ENCODE data around the gene LRRC36. TPM values are rescaled to one million over a fixed set of nuclear protein-coding genes. Genes with fewer than 3 reads are reported as not detected.

Gene LRRC36
- total RNA-seq, 1 donor from 2014 or later, result 2.1 TPM

GRCh38 chr16:67424261-67424615, 97.6 kb downstream of the LRRC36 start:
- DNase-seq (ENCODE audit: low spot score), result no peak

DNA sequence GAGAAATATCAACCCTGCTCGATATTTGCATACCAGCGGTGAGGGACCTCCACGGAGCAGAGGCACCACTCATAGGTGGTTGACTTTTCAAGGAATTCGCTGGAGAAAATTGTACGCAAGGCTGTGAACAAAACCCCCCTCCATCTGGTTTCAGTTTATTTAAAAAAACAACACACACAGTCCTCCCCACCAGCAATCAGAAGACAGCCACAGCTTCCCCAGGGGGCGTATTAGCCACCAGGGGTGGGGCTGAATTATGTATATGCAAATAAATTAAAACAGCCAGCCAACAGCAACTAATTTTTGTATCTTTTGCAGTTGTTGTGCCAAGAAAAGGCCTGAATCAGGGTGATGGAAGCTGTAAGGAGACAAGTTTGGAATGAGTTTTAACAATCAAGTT, 98.4 kb downstream of the LRRC36 start:
- no peak for DNase-seq (ENCODE audit: low spot score)

GRCh38 chr16:67425580-67425979, 99.0 kb downstream of the LRRC36 start:
- DNase-seq (ENCODE audit: low spot score), result no peak

DNA sequence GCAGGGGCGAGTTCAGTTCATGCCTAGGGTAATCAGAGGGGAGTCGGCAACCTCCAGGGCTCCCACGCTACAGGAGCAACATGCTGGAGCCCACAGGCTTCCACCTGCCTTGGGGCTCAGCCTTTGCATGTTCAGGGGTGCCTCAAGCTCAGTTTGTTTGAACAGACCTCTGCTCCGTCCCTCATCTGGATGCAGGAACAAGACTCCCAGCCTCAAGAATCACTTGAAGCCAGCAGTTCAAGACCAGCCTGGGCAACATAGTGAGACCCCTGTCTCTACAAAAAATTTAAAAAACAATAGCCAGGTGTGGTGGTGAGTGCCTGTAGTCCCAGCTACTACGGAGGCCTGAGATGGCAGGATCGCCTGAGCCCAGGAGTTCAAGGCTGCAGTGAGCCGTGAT, 99.4 kb downstream of the LRRC36 start:
- DNase-seq (ENCODE audit: low spot score), result no peak

DNA sequence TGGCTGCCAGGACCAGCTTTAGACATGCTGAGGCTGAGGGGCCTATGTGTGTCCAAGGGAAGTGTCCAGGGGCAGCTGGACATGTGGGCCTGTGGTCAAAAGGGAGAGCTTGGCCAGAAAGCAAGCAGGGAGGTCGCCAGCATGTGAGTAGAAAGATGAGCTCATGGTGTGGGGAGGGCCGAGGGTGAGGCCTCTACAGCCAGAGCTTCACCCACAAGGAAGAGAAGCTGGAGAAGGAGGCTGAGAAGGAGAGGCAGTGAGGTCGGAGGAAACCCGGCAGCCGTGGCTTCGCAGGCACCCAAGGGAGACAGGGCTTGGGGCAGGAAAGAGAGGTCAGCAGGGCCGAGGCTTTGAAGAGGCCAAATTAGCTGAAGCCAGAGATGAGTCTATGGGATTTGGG, 100.3 kb downstream of the LRRC36 start:
- no peak for DNase-seq (ENCODE audit: low spot score)

GRCh38 chr16:67428146-67428731, 101.6 kb downstream of the LRRC36 start:
- DNase-seq (ENCODE audit: low spot score), result peak; percentile 69

DNA sequence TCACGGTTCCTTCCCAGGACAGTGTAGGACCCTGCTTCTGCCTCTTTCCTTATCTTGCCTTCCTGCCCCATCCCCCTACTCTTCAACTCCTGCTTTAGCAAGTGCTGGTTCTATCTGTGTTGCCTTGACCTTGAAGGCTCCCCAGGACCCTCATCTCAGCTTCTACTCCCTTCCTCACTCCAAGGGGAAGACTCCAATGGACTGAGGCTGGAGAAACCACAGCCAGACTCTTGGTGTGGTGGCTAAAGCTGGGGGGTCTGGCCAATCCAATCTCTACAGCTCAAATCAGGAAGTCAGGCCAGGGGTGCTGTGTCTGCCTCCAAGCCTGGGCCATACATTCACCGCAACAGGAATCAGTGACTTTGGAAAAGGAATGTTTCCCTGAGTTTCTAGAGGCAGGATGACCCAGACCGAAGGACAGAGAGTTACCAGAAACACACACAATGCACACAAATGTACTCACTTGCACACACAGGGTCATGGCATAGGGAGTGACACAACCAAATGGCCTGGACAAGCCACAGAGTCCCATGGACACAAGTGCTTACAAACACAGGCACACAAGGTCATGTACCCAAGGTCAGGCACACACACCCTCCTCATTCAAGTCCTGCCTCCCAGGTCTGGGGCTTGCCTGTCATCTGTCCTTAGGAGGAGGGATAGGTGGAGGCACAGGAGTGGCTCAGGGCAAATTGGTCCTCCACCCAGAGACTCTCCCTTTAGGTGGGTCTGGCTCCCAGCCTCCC, 102.6 kb downstream of the LRRC36 start:
- no peak for DNase-seq (ENCODE audit: low spot score)

GRCh38 chr16:67429799-67430503, 103.3 kb downstream of the LRRC36 start:
- DNase-seq (ENCODE audit: low spot score), result no peak

GRCh38 chr16:67430504-67430976, 103.9 kb downstream of the LRRC36 start:
- no peak for DNase-seq (ENCODE audit: low spot score)

GRCh38 chr16:67430977-67431774, 104.6 kb downstream of the LRRC36 start, which contains the start of gene HSD11B2:
HSD11B2 (plus strand) TSS chr16:67431121; CDS start chr16:67431249, 128 bp downstream.
- peak; percentile 67 for DNase-seq (ENCODE audit: low spot score)

GRCh38 chr16:67431775-67432505, 105.3 kb downstream of the LRRC36 start:
- DNase-seq (ENCODE audit: low spot score), result no peak

DNA sequence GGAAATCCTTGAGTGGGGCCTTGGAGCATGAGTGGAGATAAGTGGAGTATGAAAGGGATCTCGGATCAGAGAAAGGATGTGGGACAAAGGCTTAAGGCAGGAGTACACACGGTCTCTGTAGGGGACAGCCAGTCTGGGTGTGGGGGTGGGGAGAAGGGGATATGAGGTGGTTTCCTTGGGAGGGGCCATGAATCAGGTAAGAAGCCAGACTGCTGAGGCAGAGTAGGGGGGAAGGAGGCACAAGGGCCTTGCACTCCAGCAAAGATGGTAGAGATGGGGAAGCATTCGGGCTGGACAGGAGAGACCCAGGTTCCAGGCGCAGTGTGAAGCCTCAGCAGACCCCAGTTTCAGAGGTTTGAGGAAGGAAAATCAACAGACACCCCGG, 105.9 kb downstream of the LRRC36 start:
- DNase-seq (ENCODE audit: low spot score), result no peak

- no peak for DNase-seq (ENCODE audit: low spot score)
Measured at GRCh38 chr16:67433131-67433719, 106.6 kb downstream of the LRRC36 start.

Other genes with a start within 250 kb of the LRRC36 start
- 14.2 TPM for gene PHAF1, start 216.9 kb upstream of the LRRC36 start, total RNA-seq
- gene B3GNT9, start 175.8 kb upstream of the LRRC36 start, total RNA-seq, result 14.1 TPM
- 38.2 TPM for gene TRADD, start 166.9 kb upstream of the LRRC36 start, total RNA-seq
- gene FBXL8, start 166.9 kb upstream of the LRRC36 start, total RNA-seq, result 24.6 TPM
- 51.3 TPM for gene HSF4, start 162.1 kb upstream of the LRRC36 start, total RNA-seq
- gene NOL3, start 156.3 kb upstream of the LRRC36 start, total RNA-seq, result 79.0 TPM
- gene MATCAP1, start 142.9 kb upstream of the LRRC36 start, total RNA-seq, result 68.4 TPM
- 3.2 TPM for gene EXOC3L1, start 136.7 kb upstream of the LRRC36 start, total RNA-seq
- 54.9 TPM for gene E2F4, start 134.7 kb upstream of the LRRC36 start, total RNA-seq
- gene ELMO3, start 127.7 kb upstream of the LRRC36 start, total RNA-seq, result 68.3 TPM
- gene TMEM208, start 99.7 kb upstream of the LRRC36 start, total RNA-seq, result 46.9 TPM
- 46.4 TPM for gene FHOD1, start 79.3 kb upstream of the LRRC36 start, total RNA-seq
- 3.2 TPM for gene SLC9A5, start 77.8 kb upstream of the LRRC36 start, total RNA-seq
- 6.7 TPM for gene PLEKHG4, start 47.3 kb upstream of the LRRC36 start, total RNA-seq
- gene KCTD19, start 74 bp upstream of the LRRC36 start, total RNA-seq, result 0.37 TPM
- 12.3 TPM for gene TPPP3, start 66.7 kb downstream of the LRRC36 start, total RNA-seq
- gene ZDHHC1, start 89.7 kb downstream of the LRRC36 start, total RNA-seq, result 23.2 TPM
- 29.1 TPM for gene HSD11B2, start 104.3 kb downstream of the LRRC36 start, total RNA-seq
- 106 TPM for gene ATP6V0D1, start 154.3 kb downstream of the LRRC36 start, total RNA-seq
- gene AGRP, start 156.7 kb downstream of the LRRC36 start, total RNA-seq, result not detected
- gene RIPOR1, start 202.0 kb downstream of the LRRC36 start, total RNA-seq, result 70.6 TPM
- gene CTCF, start 235.7 kb downstream of the LRRC36 start, total RNA-seq, result 39.8 TPM

Measured in mucosa of gallbladder (tissue), 1 donor.